Activated naive CD8-positive, alpha-beta T cell treated with anti-CD3 and anti-CD28 coated beads, Interleukin-2, amount 50 U/mL, for 16 hours (primary cell): ENCODE results near the gene TBC1D10A.

Experiments used
- DNase-seq: peaks from one replicate; pipeline ENCODE4 v3.0.0-alpha.2; 2020; ENCODE audit warnings: low read depth, low spot score

Gene TBC1D10A

DNA sequence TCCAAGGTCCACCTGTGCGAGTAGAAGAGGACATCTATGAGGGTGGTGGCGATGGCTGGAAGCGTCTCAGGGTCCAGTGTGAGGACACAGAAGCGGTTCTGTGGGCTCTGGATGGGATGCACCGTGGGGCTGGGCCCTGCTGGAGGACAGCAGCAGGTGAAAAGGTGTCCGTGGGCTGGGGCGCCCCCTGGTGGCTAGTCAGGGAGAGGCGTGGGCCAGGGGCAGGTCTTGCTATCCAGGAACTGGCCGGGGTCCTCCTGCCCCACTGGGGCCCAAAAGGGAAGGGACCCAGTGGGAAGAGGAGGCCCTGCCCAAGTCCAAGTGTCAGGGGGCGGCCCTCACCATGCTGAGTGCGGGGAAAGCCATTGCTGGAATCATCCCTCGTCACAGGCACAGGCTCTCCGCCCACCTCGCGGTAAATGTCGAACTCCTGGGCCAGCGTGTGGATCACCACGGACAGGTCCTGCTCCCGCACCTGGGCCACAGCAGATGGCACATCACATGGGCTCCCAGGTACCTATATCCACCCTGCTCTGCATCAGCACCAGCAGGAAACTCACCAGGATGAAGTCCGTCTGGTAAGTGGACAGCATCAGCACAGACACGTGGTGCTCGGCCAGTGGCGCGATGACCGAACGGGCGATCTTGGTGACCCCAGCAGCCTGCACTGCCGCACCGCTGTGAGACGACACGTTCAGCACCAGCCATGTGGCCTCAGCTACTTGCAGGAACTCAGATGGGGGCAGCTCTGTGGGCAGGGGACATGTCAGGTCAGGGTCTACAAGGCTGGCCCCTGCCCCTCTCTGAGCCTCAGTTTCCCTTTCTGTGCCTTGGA lies 39.7 kb downstream of the TBC1D10A start:
- DNase-seq, result peak; percentile 75

- no peak for DNase-seq
Observed at GRCh38 chr22:30286331-30286730, 40.4 kb downstream of the TBC1D10A start.

DNA sequence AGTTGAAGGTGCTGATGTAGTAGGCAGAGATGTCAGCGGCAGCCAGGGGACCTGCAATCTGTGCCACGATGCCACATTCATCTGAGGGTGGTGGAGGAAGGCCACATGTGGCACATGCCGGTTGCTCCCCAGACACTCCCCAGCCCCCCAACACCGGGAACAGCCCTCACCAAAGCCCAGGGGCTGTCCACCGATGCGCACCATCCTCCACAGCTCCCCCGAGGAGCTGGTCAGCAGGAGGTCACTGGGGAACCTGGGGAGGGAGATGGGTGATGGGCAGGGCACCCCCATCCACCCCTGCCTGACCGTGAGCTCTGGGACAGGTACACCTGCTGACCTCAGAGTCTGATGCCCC lies 40.9 kb downstream of the TBC1D10A start:
- DNase-seq, result no peak

GRCh38 chr22:30285176-30285845 lies 41.4 kb downstream of the TBC1D10A start:
- DNase-seq, result no peak

GRCh38 chr22:30284666-30285065 lies 42.1 kb downstream of the TBC1D10A start:
- no peak for DNase-seq

DNA sequence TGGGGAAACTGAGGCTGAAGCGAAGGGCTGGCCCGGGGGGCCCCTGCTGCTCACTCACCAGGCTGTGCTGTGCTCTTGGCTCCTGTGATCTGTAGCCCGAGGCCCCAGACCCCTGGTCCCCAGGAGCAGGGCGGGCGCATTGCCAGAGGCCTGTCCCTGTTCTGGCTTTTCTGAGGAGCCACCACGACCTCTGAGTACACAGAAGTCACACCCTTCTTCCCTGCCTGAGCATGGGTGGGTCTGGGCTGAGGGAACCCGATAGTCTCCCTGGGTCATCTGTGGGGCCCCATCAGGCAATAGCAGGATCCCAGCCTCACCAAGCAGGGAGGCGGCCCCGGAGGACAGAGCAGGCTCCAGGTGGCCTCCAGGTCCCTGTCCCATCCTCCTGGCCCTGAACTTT lies 42.6 kb downstream of the TBC1D10A start:
- no peak for DNase-seq

GRCh38 chr22:30283342-30283741 lies 43.4 kb downstream of the TBC1D10A start:
- no peak for DNase-seq

DNA sequence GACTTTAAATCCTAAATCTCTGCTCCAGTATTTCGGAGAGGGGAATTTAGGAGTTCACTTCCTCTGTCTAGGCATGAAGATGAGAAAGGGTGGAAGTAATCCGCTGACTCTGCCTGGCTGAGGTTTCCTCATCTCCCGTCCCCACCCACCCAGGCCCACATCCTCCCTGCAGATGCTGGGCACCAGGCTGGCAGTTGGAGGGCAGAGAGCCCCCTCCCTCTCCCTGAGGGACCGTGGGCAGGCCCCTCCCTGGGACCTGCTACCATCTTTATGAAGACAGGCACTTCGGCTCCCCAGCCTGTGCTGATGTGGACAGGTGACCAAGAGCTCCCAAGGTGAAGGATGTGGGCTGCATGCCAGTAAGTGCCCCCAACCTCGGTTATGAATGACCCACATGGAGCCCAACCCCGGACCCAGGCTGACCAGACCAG lies 44.1 kb downstream of the TBC1D10A start:
- DNase-seq, result no peak

- DNase-seq, result no peak
Observed at GRCh38 chr22:30280505-30280904, 46.2 kb downstream of the TBC1D10A start.

DNA sequence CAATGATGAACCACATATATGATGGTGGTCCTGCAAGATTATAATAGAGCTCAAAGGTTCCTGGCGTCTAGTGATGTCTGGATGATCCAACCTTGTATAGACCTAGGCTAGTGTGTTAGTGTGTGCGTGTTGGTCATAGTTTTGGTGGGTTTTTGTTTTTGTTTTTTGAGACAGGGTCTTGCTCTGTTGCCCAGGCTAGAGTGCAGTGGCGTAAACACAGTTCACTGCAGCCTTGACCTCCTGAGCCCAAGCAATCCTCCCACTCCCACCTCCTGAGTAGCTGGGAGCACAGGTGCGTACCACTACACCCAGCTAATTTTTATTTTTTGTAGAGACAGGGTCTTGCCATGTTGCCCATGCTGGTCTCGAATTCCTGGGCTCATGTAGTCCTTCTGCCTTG lies 46.8 kb downstream of the TBC1D10A start:
- DNase-seq, result no peak

DNA sequence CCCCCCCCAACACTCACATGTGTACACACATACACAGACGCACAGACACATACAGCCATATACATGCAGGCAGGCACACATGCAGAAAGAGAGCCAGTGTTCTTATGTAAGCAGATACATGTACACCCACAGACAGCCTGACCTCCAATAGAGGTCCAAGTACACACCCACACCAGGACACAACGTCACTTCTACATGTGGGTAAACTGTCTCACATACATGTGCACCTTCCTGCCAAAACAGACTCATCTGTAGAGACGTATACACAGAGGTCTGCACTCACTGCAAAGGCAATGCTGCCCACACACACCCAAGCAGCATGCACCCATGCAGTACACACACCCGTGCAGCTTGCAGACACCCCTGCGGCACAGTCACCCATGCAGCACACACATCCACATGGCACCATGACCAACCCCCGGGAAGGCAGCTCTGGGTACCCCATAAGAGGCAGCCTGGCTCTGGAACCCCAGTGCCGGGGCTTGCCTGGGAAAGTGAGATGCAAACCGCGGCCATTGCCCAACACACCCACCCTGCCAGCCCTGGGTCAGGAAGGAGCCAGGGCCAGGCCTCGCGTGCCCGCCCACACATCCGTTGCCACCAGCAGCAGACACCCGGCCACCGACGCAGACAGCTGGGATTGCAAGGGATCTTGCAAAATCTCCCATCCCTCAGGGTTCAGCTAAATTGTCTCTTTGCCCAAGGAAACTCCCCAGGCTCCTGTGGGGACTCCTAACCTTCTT lies 47.5 kb downstream of the TBC1D10A start:
- no peak for DNase-seq

DNA sequence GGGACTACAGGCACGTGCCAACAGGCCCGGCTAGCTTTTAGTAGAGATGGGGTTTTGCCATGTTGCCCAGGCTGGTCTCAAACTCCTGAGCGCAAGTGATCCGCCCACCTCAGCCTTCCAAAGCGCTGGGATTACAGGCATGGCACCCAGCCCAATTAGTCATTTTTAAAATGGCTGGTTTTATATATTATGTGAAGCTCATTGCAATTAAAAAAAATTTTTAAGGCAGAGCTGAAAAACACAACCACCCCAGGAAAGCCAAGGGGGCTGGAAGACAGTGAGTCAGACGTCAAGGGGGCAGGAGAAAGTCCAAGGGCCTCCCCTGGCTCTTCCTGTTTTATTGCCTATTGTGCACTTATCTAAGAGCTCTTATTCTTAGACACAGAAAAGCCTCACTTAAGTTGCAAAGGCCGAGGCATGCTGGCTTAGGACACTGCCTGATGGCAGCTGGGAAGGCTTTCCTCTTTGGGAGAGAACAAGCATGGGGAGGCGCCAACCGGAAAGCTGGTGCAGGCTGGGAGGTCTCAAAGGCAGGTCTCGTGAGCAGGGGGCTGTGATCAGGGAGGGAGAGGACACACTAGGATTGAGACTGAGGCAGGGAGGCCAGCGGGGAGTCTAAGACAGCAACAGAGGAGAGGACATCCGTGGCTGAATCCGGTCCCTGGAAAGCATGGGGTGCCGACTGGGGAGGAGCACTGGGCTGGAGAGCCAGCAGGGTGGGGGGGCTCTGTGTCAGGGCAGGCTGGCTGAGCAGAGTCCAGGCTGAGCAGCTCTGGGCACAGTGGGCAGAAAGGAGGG lies 49.0 kb downstream of the TBC1D10A start:
- DNase-seq, result no peak

- DNase-seq, result no peak
Observed at GRCh38 chr22:30276039-30276438, 50.7 kb downstream of the TBC1D10A start.

GRCh38 chr22:30275625-30276024 lies 51.1 kb downstream of the TBC1D10A start:
- no peak for DNase-seq

GRCh38 chr22:30274437-30274812 lies 52.3 kb downstream of the TBC1D10A start:
- no peak for DNase-seq

GRCh38 chr22:30273711-30274436 lies 52.9 kb downstream of the TBC1D10A start:
- no peak for DNase-seq

GRCh38 chr22:30272781-30273601 lies 53.8 kb downstream of the TBC1D10A start:
- DNase-seq, result no peak

GRCh38 chr22:30270832-30271231 lies 55.9 kb downstream of the TBC1D10A start:
- DNase-seq, result no peak

DNA sequence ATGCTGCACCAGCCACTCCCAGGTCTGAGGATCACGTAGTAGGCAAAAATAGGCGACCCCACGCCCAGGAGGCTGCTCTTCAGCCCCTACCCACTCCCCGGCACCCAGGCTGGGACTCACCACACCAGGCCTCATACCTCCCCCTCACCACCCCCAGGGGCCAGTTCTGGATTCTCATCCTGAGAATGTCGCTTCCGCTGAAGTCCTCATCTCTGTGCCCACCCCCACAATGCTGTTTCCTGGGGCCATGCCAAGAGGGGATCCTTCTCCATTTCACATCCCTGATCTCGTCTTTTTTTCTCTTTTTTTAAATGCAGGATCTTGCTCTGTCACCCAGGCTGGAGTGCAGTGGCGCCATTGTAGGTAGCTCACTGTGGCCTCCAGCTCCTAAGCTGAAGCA lies 58.4 kb downstream of the TBC1D10A start:
- DNase-seq, result no peak
